ENCODE measurements around the gene AREG.

The AREG gene

GRCh38 chr4:74433541-74434172 is 11.3 kb upstream of the AREG start:
- DNase-seq, result no peak

GRCh38 chr4:74435296-74435695 is 9.6 kb upstream of the AREG start:
- DNase-seq, result no peak

- no peak for DNase-seq
Observed at GRCh38 chr4:74437866-74438265, 7.1 kb upstream of the AREG start.

GRCh38 chr4:74438661-74439060 is 6.3 kb upstream of the AREG start:
- no peak for DNase-seq

GRCh38 chr4:74439952-74440351 is 5.0 kb upstream of the AREG start:
- DNase-seq, result no peak

GRCh38 chr4:74440356-74440755 is 4.6 kb upstream of the AREG start:
- DNase-seq, result no peak

- DNase-seq, result no peak
Observed at GRCh38 chr4:74441744-74442143, 3.2 kb upstream of the AREG start.

GRCh38 chr4:74446193-74446868 is 1.4 kb downstream of the AREG start:
- DNase-seq, result no peak

GRCh38 chr4:74446896-74447295 is 2.0 kb downstream of the AREG start:
- DNase-seq, result no peak

GRCh38 chr4:74447636-74448233 is 2.8 kb downstream of the AREG start:
- DNase-seq, result no peak

- DNase-seq, result no peak
Observed at GRCh38 chr4:74449571-74450297, 4.8 kb downstream of the AREG start.

GRCh38 chr4:74450298-74450683 is 5.4 kb downstream of the AREG start:
- no peak for DNase-seq

GRCh38 chr4:74451214-74451661 is 6.3 kb downstream of the AREG start:
- peak; percentile 70 for DNase-seq

- DNase-seq, result no peak
Observed at GRCh38 chr4:74453037-74453635, 8.2 kb downstream of the AREG start.

- DNase-seq, result no peak
Observed at GRCh38 chr4:74453829-74454742, 9.2 kb downstream of the AREG start.

- DNase-seq, result no peak
Observed at GRCh38 chr4:74455361-74456055, 10.6 kb downstream of the AREG start.

GRCh38 chr4:74456056-74456744 is 11.3 kb downstream of the AREG start:
- DNase-seq, result no peak

- DNase-seq, result no peak
Observed at GRCh38 chr4:74456849-74457395, 12.0 kb downstream of the AREG start.

GRCh38 chr4:74460833-74461232 is 15.9 kb downstream of the AREG start:
- no peak for DNase-seq

- no peak for DNase-seq
Observed at GRCh38 chr4:74463123-74463522, 18.2 kb downstream of the AREG start.

GRCh38 chr4:74464291-74464690 is 19.4 kb downstream of the AREG start:
- no peak for DNase-seq
